Panc1 (cell line): ENCODE data around the gene UROC1.

Source experiments
- POLR2AphosphoS5 ChIP-seq: IDR thresholded peaks from 2 replicates; pipeline ENCODE4 v1.6.1; 2012; ENCODE audit warnings: mild to moderate bottlenecking, low read depth, low read length, moderate library complexity
- SIN3A ChIP-seq: IDR thresholded peaks from 2 replicates; pipeline ENCODE4 v1.6.1; 2012; ENCODE audit warnings: low read depth, mild to moderate bottlenecking, low read length, moderate library complexity, borderline replicate concordance; ENCODE audit not compliant: insufficient read depth
- TCF7L2 ChIP-seq: IDR thresholded peaks from 2 replicates; pipeline ENCODE4 v1.6.1; 2011; ENCODE audit warnings: mild to moderate bottlenecking, low read depth, low read length, inconsistent platforms
- TF ChIP-seq, protein P1 (sequence below): fragments of 450-650 bp; IDR thresholded peaks from 2 replicates; pipeline ENCODE4 v1.5.1; 2017; ENCODE audit warnings: mild to moderate bottlenecking
- TF ChIP-seq, protein P2 (sequence below), 2 experiments: IDR thresholded peaks; 2 replicates each; pipeline ENCODE4 v1.6.1; 2011 to 2012; ENCODE audit warnings: low read depth in 2 of 2, control low read depth in 1 of 2, low read length in 1 of 2, mild to moderate bottlenecking in 1 of 2, moderate library complexity in 1 of 2; ENCODE audit not compliant: insufficient read depth in 1 of 2

DNA sequence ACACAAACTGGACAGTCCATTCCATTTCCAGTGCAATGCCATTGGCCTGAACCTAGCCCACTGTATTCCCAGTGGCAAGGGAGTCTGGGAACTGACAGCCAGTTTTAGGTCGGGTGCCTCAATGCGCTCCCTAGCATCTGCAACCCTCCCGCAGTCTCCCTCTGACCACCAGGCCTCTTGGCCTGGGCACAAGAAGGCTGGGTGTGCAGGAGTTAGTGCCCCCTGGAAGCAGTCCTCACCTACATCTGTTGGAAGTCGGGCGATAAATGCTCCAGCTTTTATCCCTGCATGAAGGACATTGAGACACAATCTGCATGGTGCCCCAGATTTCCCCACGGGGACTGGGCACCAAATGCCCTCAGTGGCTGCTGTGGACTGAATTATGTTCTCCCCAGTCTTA, 28.4 kb upstream of the UROC1 start:
- TF ChIP-seq POLR2AphosphoS5 (no peak), SIN3A (no peak), TCF7L2 (no peak)
- TF ChIP-seq, protein P1, sequence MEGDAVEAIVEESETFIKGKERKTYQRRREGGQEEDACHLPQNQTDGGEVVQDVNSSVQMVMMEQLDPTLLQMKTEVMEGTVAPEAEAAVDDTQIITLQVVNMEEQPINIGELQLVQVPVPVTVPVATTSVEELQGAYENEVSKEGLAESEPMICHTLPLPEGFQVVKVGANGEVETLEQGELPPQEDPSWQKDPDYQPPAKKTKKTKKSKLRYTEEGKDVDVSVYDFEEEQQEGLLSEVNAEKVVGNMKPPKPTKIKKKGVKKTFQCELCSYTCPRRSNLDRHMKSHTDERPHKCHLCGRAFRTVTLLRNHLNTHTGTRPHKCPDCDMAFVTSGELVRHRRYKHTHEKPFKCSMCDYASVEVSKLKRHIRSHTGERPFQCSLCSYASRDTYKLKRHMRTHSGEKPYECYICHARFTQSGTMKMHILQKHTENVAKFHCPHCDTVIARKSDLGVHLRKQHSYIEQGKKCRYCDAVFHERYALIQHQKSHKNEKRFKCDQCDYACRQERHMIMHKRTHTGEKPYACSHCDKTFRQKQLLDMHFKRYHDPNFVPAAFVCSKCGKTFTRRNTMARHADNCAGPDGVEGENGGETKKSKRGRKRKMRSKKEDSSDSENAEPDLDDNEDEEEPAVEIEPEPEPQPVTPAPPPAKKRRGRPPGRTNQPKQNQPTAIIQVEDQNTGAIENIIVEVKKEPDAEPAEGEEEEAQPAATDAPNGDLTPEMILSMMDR, result no peak
- TF ChIP-seq, protein P2, sequence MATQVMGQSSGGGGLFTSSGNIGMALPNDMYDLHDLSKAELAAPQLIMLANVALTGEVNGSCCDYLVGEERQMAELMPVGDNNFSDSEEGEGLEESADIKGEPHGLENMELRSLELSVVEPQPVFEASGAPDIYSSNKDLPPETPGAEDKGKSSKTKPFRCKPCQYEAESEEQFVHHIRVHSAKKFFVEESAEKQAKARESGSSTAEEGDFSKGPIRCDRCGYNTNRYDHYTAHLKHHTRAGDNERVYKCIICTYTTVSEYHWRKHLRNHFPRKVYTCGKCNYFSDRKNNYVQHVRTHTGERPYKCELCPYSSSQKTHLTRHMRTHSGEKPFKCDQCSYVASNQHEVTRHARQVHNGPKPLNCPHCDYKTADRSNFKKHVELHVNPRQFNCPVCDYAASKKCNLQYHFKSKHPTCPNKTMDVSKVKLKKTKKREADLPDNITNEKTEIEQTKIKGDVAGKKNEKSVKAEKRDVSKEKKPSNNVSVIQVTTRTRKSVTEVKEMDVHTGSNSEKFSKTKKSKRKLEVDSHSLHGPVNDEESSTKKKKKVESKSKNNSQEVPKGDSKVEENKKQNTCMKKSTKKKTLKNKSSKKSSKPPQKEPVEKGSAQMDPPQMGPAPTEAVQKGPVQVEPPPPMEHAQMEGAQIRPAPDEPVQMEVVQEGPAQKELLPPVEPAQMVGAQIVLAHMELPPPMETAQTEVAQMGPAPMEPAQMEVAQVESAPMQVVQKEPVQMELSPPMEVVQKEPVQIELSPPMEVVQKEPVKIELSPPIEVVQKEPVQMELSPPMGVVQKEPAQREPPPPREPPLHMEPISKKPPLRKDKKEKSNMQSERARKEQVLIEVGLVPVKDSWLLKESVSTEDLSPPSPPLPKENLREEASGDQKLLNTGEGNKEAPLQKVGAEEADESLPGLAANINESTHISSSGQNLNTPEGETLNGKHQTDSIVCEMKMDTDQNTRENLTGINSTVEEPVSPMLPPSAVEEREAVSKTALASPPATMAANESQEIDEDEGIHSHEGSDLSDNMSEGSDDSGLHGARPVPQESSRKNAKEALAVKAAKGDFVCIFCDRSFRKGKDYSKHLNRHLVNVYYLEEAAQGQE (IDR thresholded peaks at IDR 0.05; ENCODE audit: insufficient read depth in 1 of 2, low read depth in 2 of 2, low read length in 1 of 2), result no peak
